HEK293 (cell line): ENCODE results near the gene KCND2.

ENCODE experiments used
- CTCF ChIA-PET: fragments of 350-600 bp; formaldehyde crosslinking; extraction: SDS; loops from one replicate; lab custom pipeline; 2021; ENCODE audit warnings: antibody characterized with exemption; lab: Yijun Ruan, JAX
- POLR2A ChIA-PET: fragments of 300-600 bp; formaldehyde crosslinking; extraction: SDS; loops from one replicate; lab custom pipeline; 2020; ENCODE audit warnings: antibody characterized with exemption, inconsistent platforms; lab: Yijun Ruan, JAX
- H3K27ac ChIP-seq: fragments of 200-500 bp; sonication (Bioruptor generic); 2 replicates; pipeline ENCODE4 v1.5.1; 2014; ENCODE audit warnings: low read depth, low read length, control low read depth, inconsistent platforms; ENCODE audit errors: extremely low read depth
- H3K36me3 ChIP-seq, 2 experiments: fragments of 200-500 bp in 1 of 2; sonication (Bioruptor generic) in 1 of 2; 1 replicate in 1 of 2; 2 replicates in 1 of 2; pipeline ENCODE4 v1.5.1; 2014 to 2017; ENCODE audit warnings: inconsistent platforms in 2 of 2, low read length in 2 of 2; ENCODE audit not compliant: control insufficient read depth in 2 of 2, insufficient read depth in 1 of 2
- H3K4me1 ChIP-seq: fragments of 200-500 bp; sonication (Bioruptor generic); 2 replicates; pipeline ENCODE4 v1.5.1; 2014; ENCODE audit warnings: mild to moderate bottlenecking, low read length, inconsistent platforms; ENCODE audit not compliant: control insufficient read depth, insufficient read depth
- H3K4me3 ChIP-seq: 2 replicates; pipeline ENCODE4 v1.5.1; 2011; ENCODE audit warnings: low read depth, mild to moderate bottlenecking, control low read depth, low read length, moderate library complexity
- H3K9me3 ChIP-seq: fragments of 200-500 bp; sonication (Bioruptor generic); 2 replicates; pipeline ENCODE4 v1.5.1; 2014; ENCODE audit warnings: low read depth, low read length, inconsistent platforms; ENCODE audit not compliant: control insufficient read depth, insufficient read depth
- GFI1B ChIP-seq: fragments of 450-650 bp; formaldehyde crosslinking; IDR thresholded peaks from 2 replicates; pipeline ENCODE4 v1.5.1; 2016; ENCODE audit warnings: missing biosample characterization, missing genetic modification characterization
- SP2 ChIP-seq: fragments of 450-650 bp; formaldehyde crosslinking; IDR thresholded peaks from 2 replicates; pipeline ENCODE4 v1.5.1; 2016; ENCODE audit warnings: missing biosample characterization, missing genetic modification characterization
- TRIM28 ChIP-seq: IDR thresholded peaks from 2 replicates; pipeline ENCODE4 v1.6.1; 2011; ENCODE audit warnings: low read length, control low read depth, borderline replicate concordance
- ZBTB20 ChIP-seq: fragments of 450-650 bp; formaldehyde crosslinking; IDR thresholded peaks from 2 replicates; pipeline ENCODE4 v1.5.1; 2016; ENCODE audit warnings: missing biosample characterization, missing genetic modification characterization
- ZBTB7A ChIP-seq: fragments of 450-650 bp; formaldehyde crosslinking; IDR thresholded peaks from 2 replicates; pipeline ENCODE4 v1.5.1; 2016; ENCODE audit warnings: low read depth, missing biosample characterization, missing genetic modification characterization
- ZNF146 ChIP-seq: fragments of 450-650 bp; formaldehyde crosslinking; IDR thresholded peaks from 2 replicates; pipeline ENCODE4 v1.5.1; 2016; ENCODE audit warnings: missing biosample characterization, missing genetic modification characterization
- ZNF155 ChIP-seq: fragments of 450-650 bp; formaldehyde crosslinking; IDR thresholded peaks from 2 replicates; pipeline ENCODE4 v1.5.1; 2016; ENCODE audit warnings: missing biosample characterization, missing genetic modification characterization
- ZNF174 ChIP-seq: fragments of 450-650 bp; formaldehyde crosslinking; IDR thresholded peaks from 2 replicates; pipeline ENCODE4 v1.5.0; 2017; ENCODE audit warnings: missing biosample characterization, mild to moderate bottlenecking, missing genetic modification characterization
- ZNF19 ChIP-seq: fragments of 450-650 bp; formaldehyde crosslinking; IDR thresholded peaks from 2 replicates; pipeline ENCODE4; 2016; ENCODE audit warnings: missing biosample characterization, missing genetic modification characterization, low read depth
- ZNF404 ChIP-seq: fragments of 450-650 bp; formaldehyde crosslinking; IDR thresholded peaks from 2 replicates; pipeline ENCODE4 v1.5.1; 2017; ENCODE audit warnings: missing biosample characterization, missing genetic modification characterization
- ZNF518A ChIP-seq: fragments of 450-650 bp; formaldehyde crosslinking; conservative IDR thresholded peaks from 2 replicates; pipeline ENCODE4 v1.5.1; 2016; ENCODE audit warnings: low read depth, missing biosample characterization, missing genetic modification characterization
- ZNF664 ChIP-seq: fragments of 450-650 bp; formaldehyde crosslinking; IDR thresholded peaks from 2 replicates; pipeline ENCODE4 v1.5.1; 2016; ENCODE audit warnings: missing biosample characterization, missing genetic modification characterization
- ZNF670 ChIP-seq: fragments of 450-650 bp; formaldehyde crosslinking; IDR thresholded peaks from 2 replicates; pipeline ENCODE4 v1.5.1; 2016; ENCODE audit warnings: missing biosample characterization, missing genetic modification characterization, low read depth
- TF ChIP-seq, protein P1 (sequence below): fragments of 450-650 bp; formaldehyde crosslinking; IDR thresholded peaks from 2 replicates; pipeline ENCODE4 v1.5.1; 2016; ENCODE audit warnings: missing biosample characterization, missing genetic modification characterization, borderline replicate concordance
- TF ChIP-seq, protein P2 (sequence below): fragments of 450-650 bp; formaldehyde crosslinking; IDR thresholded peaks from 2 replicates; pipeline ENCODE4 v1.5.1; 2016; ENCODE audit warnings: missing biosample characterization, missing genetic modification characterization, borderline replicate concordance
- TF ChIP-seq, protein P3 (sequence below): fragments of 450-650 bp; formaldehyde crosslinking; IDR thresholded peaks from 2 replicates; pipeline ENCODE4 v1.5.1; 2016; ENCODE audit warnings: missing biosample characterization, missing genetic modification characterization
- TF ChIP-seq, protein P4 (sequence below): fragments of 450-650 bp; formaldehyde crosslinking; IDR thresholded peaks from 2 replicates; pipeline ENCODE4 v1.5.1; 2017; ENCODE audit warnings: missing biosample characterization, missing genetic modification characterization

The KCND2 gene

GRCh38 chr7:120334475-120334874, 61.5 kb downstream of the KCND2 start (continued):
- TF ChIP-seq, protein P1, sequence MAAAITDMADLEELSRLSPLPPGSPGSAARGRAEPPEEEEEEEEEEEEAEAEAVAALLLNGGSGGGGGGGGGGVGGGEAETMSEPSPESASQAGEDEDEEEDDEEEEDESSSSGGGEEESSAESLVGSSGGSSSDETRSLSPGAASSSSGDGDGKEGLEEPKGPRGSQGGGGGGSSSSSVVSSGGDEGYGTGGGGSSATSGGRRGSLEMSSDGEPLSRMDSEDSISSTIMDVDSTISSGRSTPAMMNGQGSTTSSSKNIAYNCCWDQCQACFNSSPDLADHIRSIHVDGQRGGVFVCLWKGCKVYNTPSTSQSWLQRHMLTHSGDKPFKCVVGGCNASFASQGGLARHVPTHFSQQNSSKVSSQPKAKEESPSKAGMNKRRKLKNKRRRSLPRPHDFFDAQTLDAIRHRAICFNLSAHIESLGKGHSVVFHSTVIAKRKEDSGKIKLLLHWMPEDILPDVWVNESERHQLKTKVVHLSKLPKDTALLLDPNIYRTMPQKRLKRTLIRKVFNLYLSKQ (tag by site-specific recombination) = no peak

- Histone ChIP-seq H3K36me3 (no peaks in the 10 kb centered on the region), H3K4me1 (no peaks in the 10 kb centered on the region), H3K4me3 (no peak overlapping the region), H3K9me3 (no peaks in the 10 kb centered on the region), H3K27ac (no peak overlapping the region)
- no peak for TF ChIP-seq ZBTB20 (tag by site-specific recombination)
- TF ChIP-seq ZNF146 (tag by site-specific recombination) = no peak
- no peak for TF ChIP-seq ZNF19 (tag by site-specific recombination)
- TF ChIP-seq ZNF670 = no peak
- TF ChIP-seq, protein P2, sequence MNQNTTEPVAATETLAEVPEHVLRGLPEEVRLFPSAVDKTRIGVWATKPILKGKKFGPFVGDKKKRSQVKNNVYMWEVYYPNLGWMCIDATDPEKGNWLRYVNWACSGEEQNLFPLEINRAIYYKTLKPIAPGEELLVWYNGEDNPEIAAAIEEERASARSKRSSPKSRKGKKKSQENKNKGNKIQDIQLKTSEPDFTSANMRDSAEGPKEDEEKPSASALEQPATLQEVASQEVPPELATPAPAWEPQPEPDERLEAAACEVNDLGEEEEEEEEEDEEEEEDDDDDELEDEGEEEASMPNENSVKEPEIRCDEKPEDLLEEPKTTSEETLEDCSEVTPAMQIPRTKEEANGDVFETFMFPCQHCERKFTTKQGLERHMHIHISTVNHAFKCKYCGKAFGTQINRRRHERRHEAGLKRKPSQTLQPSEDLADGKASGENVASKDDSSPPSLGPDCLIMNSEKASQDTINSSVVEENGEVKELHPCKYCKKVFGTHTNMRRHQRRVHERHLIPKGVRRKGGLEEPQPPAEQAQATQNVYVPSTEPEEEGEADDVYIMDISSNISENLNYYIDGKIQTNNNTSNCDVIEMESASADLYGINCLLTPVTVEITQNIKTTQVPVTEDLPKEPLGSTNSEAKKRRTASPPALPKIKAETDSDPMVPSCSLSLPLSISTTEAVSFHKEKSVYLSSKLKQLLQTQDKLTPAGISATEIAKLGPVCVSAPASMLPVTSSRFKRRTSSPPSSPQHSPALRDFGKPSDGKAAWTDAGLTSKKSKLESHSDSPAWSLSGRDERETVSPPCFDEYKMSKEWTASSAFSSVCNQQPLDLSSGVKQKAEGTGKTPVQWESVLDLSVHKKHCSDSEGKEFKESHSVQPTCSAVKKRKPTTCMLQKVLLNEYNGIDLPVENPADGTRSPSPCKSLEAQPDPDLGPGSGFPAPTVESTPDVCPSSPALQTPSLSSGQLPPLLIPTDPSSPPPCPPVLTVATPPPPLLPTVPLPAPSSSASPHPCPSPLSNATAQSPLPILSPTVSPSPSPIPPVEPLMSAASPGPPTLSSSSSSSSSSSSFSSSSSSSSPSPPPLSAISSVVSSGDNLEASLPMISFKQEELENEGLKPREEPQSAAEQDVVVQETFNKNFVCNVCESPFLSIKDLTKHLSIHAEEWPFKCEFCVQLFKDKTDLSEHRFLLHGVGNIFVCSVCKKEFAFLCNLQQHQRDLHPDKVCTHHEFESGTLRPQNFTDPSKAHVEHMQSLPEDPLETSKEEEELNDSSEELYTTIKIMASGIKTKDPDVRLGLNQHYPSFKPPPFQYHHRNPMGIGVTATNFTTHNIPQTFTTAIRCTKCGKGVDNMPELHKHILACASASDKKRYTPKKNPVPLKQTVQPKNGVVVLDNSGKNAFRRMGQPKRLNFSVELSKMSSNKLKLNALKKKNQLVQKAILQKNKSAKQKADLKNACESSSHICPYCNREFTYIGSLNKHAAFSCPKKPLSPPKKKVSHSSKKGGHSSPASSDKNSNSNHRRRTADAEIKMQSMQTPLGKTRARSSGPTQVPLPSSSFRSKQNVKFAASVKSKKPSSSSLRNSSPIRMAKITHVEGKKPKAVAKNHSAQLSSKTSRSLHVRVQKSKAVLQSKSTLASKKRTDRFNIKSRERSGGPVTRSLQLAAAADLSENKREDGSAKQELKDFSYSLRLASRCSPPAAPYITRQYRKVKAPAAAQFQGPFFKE (tag by site-specific recombination) = no peak
- TF ChIP-seq ZNF404 = no peak
- no peak for TF ChIP-seq ZBTB7A (tag by site-specific recombination)
- CTCF ChIA-PET = interaction anchor here (0.6 to 1.7 kb wide), 6 partner anchors 10 to 374 kb away, joined by 3 to 6 read pairs (median 3); no protein-coding TSS in a partner anchor
- POLR2A ChIA-PET = no interaction called here
Measured at GRCh38 chr7:120337308-120337907, 64.4 kb downstream of the KCND2 start.

- H3K4me1 ChIP-seq = no peaks in the 10 kb centered on the region
- H3K27ac ChIP-seq = no peak overlapping the region
- CTCF ChIA-PET = interaction anchor here (0.8 kb wide), 1 partner anchor 74 kb away, joined by 4 read pairs; no protein-coding TSS in a partner anchor
- H3K9me3 ChIP-seq = no peaks in the 10 kb centered on the region
- H3K36me3 ChIP-seq = no peaks in the 10 kb centered on the region
- TF ChIP-seq ZNF518A (tag by site-specific recombination) = no peak
- TF ChIP-seq ZNF155 = no peak
- TF ChIP-seq, protein P3, sequence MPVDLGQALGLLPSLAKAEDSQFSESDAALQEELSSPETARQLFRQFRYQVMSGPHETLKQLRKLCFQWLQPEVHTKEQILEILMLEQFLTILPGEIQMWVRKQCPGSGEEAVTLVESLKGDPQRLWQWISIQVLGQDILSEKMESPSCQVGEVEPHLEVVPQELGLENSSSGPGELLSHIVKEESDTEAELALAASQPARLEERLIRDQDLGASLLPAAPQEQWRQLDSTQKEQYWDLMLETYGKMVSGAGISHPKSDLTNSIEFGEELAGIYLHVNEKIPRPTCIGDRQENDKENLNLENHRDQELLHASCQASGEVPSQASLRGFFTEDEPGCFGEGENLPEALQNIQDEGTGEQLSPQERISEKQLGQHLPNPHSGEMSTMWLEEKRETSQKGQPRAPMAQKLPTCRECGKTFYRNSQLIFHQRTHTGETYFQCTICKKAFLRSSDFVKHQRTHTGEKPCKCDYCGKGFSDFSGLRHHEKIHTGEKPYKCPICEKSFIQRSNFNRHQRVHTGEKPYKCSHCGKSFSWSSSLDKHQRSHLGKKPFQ (tag by site-specific recombination) = no peak
- no peak for TF ChIP-seq ZNF664 (tag by site-specific recombination)
- TF ChIP-seq SP2 (tag by site-specific recombination) = no peak
- no peak for TF ChIP-seq TRIM28
- TF ChIP-seq, protein P4, sequence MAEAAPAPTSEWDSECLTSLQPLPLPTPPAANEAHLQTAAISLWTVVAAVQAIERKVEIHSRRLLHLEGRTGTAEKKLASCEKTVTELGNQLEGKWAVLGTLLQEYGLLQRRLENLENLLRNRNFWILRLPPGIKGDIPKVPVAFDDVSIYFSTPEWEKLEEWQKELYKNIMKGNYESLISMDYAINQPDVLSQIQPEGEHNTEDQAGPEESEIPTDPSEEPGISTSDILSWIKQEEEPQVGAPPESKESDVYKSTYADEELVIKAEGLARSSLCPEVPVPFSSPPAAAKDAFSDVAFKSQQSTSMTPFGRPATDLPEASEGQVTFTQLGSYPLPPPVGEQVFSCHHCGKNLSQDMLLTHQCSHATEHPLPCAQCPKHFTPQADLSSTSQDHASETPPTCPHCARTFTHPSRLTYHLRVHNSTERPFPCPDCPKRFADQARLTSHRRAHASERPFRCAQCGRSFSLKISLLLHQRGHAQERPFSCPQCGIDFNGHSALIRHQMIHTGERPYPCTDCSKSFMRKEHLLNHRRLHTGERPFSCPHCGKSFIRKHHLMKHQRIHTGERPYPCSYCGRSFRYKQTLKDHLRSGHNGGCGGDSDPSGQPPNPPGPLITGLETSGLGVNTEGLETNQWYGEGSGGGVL (tag by site-specific recombination) = no peak
- no peak for TF ChIP-seq ZNF174 (tag by site-specific recombination)
- TF ChIP-seq GFI1B = no peak
- no peak overlapping the region for H3K4me3 ChIP-seq
- POLR2A ChIA-PET = no interaction called here
Measured at GRCh38 chr7:120344276-120344675, 71.3 kb downstream of the KCND2 start.
